GM21825 (cell line): Measurements from ENCODE around the gene ZNF462.
"Not testable (repeated sequence)": the region's sequence is repeated elsewhere in the genome, so short reads cannot be mapped to it uniquely, and the experiment has no call there.

ENCODE experiments used
- ATAC-seq: cut with Tn5 transposase; IDR thresholded peaks from one replicate; pipeline ENCODE4 v1.9.1; 2021; ENCODE audit warnings: mild to moderate bottlenecking, moderate library complexity; ENCODE audit not compliant: unreplicated experiment

ZNF462 gene, protein sequence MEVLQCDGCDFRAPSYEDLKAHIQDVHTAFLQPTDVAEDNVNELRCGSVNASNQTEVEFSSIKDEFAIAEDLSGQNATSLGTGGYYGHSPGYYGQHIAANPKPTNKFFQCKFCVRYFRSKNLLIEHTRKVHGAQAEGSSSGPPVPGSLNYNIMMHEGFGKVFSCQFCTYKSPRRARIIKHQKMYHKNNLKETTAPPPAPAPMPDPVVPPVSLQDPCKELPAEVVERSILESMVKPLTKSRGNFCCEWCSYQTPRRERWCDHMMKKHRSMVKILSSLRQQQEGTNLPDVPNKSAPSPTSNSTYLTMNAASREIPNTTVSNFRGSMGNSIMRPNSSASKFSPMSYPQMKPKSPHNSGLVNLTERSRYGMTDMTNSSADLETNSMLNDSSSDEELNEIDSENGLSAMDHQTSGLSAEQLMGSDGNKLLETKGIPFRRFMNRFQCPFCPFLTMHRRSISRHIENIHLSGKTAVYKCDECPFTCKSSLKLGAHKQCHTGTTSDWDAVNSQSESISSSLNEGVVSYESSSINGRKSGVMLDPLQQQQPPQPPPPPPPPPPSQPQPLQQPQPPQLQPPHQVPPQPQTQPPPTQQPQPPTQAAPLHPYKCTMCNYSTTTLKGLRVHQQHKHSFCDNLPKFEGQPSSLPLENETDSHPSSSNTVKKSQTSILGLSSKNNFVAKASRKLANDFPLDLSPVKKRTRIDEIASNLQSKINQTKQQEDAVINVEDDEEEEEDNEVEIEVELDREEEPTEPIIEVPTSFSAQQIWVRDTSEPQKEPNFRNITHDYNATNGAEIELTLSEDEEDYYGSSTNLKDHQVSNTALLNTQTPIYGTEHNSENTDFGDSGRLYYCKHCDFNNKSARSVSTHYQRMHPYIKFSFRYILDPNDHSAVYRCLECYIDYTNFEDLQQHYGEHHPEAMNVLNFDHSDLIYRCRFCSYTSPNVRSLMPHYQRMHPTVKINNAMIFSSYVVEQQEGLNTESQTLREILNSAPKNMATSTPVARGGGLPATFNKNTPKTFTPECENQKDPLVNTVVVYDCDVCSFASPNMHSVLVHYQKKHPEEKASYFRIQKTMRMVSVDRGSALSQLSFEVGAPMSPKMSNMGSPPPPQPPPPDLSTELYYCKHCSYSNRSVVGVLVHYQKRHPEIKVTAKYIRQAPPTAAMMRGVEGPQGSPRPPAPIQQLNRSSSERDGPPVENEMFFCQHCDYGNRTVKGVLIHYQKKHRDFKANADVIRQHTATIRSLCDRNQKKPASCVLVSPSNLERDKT (N-terminal part only)

DNA sequence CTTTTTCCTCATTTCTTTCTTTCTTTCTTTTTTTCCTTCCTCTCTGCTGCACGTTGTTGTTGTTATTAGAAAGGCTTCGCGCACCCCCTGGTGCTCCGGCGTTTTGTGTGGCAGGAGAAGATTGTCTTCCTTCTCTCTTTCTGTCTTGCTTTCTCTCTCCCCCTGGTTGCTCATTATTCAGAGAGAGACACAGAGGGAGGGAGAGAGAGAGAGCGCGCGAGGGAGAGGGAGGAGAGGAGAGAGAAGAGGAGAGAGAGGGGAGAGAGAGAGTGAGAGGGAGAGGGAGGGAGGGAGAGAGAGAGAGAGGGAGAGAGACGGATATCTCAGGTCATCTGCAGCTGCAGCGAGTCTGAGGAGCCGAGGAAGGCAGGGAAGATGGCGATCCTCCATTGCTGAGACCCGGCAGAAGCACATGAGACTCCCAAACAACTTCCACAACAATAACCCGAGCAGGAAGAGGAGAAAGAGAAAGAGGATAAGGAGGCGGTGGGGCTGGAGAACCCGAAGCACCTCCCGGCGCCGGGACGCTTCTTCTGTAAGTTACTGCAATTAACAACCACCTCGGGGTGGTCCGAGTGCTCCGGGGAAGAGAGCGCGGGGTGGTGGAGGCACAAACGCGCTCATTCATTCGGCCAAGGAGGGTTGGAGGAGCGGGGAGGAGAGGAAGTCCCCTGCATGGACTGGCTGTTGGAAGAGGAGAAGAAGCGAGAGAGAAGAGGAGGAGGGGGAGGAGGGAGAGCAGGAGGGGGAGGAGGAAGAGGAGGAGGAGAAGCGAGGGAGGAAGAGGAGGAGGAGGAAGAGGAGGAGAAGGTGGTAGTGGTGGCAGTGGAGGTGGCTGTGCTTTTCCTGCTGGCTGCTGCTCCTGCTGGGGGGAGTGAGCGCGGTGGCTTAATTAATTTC lies at the start of gene ZNF462:
Gene ZNF462 (plus strand): TSS at position 346 of the 900 bp plus-strand sequence. CDS start 60,218 bp downstream, outside the sequence.
- no peak for ATAC-seq

DNA sequence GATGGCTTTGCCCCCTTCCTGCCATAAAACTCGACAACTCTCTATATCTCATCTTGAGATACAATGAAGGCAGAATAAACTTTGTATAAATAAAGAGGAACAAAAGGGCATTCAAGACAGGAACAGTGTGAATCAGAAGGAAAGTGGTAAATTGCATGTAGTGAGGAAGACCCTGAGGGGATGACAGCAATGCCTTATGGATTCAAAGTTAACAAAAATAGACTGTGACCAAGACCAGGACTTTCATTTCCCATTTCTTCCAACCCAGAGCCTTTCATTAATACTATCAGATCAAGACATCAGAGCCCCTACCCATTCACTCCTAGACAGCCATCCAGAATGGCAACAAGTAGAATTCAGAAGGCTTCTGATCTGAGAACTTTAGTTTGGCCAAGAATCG lies 46.4 kb upstream of the ZNF462 start:
- no peak for ATAC-seq

GRCh38 chr9:106818034-106818433 lies 44.9 kb upstream of the ZNF462 start:
- no peak for ATAC-seq

DNA sequence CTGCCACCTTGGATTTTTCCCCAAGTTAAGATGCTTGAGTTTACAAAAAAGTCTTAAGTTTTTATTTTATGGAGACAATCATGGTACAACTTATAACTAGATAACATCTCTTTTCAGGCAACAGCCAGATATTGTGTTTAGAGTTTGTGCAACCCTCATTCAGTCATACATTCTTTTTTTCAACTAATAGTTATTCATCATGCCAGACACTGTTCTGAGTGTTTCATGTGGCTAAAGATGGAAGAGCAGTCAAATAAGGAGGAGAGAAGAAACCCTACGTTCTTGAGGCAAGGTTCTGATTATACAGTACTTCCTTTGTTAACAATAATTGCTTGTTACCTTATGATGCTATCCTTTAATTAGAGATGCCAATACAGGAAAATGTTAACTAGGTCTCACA lies 42.1 kb upstream of the ZNF462 start:
- ATAC-seq: no peak

DNA sequence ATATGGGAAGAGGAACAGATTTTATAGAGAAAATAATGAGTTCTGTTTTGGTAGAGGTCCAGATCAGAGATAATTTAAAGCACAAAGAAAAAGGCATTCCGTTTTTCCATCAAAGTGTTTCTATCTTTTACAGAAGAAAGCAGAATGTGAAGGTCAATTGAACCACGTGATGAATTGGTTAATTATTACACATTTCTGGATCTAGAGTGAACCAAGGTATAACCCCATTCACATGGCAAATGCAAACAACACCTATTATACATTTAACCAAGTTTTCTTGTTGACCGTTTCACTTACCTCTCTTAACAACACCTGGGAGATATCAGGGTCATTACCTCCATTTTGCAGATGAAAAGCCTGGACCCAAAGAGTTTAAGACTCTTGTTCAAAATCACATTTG lies 34.9 kb upstream of the ZNF462 start:
- no peak for ATAC-seq

DNA sequence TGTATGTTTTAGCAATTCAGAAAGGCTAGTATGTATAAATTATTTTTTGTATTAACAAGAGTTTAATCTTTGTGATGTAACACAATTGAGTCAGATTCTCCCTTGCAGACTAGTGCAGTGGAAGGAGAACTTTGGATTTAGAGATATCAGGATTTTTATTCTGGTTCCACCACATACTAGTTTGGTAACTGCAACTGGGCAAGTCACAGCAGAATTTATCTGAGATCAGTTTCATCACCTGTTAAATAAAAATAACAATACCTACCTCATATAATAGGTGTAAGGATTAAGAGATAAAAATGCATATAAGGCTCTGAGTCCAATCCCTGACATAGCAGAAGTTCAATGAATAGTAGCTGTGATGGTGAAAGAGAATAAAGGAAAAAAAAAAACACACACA lies 34.0 kb upstream of the ZNF462 start:
- ATAC-seq: no peak

DNA sequence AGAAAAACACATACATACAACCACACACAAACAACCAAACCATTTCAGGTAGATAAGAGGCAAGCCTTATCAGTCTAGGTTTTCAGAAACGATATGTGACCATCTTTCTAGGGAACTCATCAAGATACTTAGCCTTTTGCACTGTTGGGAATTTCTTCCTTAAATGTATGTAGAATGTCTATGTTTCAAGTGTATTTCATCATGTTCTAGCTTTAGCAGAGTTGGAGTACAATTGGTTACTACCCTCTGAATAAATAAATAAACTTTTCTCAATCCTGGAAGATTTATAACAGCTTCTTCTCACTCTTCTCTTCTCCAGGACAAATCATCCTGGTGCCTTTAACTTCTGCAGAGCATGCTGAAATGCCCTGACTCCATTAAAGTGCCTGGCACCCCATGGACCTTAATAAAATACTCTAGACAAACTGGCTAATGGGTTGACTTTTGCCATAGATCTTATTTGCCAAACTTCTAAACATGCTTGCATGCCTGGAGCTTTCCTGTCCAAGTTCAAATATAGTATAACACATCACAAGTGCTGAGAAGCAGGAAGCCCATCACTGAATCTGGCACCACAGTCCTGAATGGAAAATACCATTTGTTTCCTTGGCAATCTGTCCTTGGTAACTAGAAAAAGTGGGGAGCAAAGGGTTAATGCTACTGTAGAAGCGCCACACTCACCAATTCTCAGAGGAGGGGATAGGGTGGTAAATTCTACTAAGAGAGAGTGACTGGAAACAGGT lies 33.1 kb upstream of the ZNF462 start:
- ATAC-seq: no peak

DNA sequence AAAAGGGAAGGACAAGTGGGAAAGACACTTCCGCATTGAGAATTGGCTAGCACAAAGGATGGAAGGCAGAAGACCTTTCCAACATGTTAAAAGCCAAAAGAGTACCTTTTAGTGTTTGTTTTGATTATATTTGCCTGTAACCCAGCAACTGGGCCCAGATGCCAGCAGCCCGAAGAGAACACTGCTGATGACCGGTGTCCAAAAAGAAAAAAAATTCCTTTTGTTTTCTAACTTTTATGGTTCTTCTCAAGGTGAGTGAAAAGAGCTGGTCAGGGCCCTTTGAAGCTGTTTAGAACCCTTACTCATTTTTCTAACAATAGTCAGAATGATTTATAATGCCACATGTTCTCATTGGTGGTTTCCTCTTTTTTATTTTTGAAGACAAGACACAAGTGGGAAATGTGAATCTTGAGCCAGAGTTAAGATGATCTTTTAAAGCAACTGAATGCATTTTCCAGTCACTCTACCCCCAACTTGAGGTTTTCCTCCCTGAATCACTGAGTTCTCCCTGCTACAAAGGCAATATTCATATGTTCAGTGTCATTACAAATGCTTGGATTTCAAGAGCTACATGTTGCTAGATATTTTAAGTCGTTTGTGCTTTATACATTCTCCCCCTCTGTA lies 32.3 kb upstream of the ZNF462 start:
- no peak for ATAC-seq

GRCh38 chr9:106834888-106835287 lies 28.1 kb upstream of the ZNF462 start:
- ATAC-seq: no peak

DNA sequence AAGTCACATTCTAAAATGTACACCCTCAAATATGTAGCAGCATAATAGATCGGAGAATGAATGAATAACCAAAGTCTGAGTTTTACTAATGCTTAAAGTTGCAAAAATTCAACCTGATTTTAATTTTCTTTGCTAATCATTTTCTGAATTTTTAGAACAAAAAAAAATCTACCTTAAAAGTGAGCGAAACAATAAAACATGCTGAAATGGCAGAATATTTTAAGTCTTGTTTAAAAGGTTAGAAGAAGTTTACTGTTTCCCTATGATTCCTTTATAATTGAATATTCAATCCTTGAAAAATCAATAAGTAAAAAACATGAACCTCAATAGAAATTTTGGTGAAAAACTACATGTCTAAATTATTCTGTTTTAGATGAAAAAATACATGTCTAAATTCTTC lies 27.1 kb upstream of the ZNF462 start:
- no peak for ATAC-seq

GRCh38 chr9:106843371-106843770 lies 19.6 kb upstream of the ZNF462 start:
- ATAC-seq: no peak

DNA sequence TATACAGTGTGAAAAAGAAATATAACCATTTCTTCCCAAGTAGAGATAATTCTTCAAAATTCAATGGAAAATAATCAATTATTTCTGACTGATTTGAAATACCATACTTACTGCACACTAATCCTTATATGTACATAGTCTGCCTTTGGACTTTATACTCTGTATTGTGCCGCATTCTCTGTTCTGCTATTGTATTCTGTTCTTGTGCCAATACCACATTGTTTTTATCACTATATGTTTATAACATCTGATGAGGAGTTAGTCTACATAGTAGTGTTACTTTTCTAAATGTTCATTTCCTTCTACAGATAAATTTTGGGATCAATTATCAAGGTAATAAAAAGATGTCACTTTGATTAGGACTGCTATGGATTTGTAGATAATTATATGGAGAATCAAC lies 16.7 kb upstream of the ZNF462 start:
- no peak for ATAC-seq

DNA sequence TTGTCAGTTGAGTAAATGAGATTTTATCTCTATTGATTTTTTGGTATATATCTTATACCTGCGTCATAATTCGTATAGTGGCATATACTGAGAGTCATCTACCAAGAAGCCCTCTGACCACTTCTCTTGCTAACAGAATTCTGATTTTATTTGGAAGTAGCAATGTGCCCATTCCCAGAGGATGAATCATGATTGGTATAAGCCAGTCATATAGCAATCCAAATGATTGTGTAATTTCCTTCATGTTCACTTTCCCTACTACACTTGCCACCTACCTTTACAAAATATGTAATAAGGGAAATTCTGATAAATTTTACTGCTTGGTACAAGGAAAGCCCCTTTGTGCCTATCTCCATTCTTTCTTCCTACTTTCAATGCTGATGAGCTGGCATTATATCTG lies 16.1 kb upstream of the ZNF462 start:
- ATAC-seq: no peak

DNA sequence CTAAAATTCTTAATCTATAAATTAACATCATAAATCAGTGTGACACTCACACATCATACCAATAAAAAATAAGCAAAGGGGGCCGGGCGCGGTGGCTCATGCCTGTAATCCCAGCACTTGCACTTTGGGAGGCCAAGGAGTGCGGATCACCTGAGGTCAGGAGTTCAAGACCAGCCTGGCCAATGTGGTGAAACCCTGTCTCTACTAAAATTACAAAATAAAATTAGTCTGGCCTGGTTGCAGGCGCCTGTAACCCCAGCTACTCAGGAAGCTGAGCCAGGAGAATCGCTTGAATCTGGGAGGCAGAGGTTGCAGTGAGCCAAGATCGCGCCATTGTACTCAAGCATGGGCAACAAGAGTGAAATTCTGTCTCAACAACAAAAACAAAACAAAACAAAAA lies 11.3 kb upstream of the ZNF462 start:
- ATAC-seq: not testable (repeated sequence)

- no peak for ATAC-seq
Measured at GRCh38 chr9:106857811-106858470, 5.0 kb upstream of the ZNF462 start.

DNA sequence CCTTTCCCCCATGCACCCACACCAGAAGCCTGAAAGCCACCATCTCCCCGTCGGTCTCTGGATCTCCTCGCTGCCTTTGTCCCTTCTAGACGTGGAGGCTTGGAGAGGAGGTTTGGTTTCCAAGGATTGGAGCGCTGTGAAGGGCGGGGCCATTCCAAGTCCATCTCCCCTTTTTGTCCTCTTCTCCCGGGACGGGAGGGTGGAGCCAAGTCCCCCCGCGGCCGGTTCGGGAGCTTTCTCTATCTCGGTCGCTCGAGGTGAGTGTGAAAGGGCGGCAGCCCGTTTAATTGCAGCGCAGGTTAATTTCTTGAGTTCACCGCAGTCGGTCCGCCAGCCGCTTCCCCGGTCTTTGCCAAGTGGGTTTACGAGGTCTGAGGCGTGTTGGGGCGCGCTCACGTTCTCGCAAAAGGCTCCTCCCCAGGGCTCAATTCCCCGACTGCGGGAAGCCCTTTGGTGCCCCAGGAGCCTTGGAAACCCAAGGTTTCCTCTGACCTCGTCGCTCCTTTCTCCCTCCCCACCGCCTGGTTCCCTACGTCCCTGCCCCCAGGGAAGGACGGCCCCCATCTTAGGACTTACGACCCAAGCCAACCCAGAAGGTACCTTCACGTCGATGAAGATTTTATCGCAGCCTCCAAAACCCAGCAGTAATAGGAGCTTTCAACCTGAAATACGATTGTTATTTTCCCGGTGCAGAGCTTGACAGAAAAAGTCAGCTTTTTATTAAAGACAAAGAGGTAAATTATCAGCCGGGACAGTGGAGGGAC lies 2.8 kb upstream of the ZNF462 start:
- ATAC-seq: no peak

- ATAC-seq: no peak
Measured at GRCh38 chr9:106860721-106861639, 2.0 kb upstream of the ZNF462 start.
